ENCODE data around the gene PRKCB. TPM values are rescaled to one million over a fixed set of nuclear protein-coding genes. Genes with fewer than 3 reads are reported as not detected.

The PRKCB gene
- total and polyA plus RNA-seq, 2 donors from 2014 or later, result 0.62 to 17.8 TPM

DNA sequence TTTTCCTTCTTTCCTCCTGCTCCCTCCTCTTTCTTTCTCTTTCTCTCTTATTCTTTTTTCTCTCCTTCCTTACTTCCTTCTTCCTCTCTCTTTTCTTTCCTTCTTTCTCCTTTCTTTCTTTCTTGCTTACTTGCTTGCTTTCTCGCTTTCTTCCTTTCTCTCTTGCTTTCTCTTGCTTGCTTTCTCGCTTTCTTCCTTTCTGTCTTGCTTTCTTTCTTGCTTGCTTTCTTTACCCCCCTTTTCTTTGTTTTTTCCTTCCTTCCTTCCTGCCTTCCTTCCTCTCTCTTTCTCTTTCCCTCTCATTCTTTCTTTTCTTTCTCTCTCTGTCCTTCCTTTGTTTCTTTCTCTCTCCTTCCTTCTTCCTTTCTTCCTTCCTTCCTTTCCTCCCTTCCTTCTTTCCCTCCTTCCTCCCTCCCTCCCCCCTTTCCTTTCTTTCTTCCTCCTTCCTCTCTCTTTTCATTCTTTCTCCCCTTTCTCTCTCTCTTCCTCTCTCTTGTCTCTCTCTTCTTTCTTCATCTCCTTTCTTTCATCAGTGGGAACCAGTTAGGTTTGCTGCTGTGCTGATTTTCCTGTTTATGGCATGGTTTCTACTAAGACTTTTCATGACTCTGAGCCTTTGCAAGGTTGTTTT is 277.4 kb downstream of the PRKCB start:
- TF ChIP-seq CTCF (IDR thresholded peaks at IDR 0.05; ENCODE audit: borderline replicate concordance, extremely low read depth, insufficient read depth), result no peak
- Histone ChIP-seq H3K36me3 (ENCODE audit: control insufficient read depth in 2 of 3, insufficient read depth in 3 of 3, low read length in 3 of 3) (no peaks in the 10 kb centered on the region), H3K4me1 (ENCODE audit: control insufficient read depth in 2 of 3, insufficient read depth in 2 of 3, low read depth in 1 of 3, low read length in 3 of 3) (no peaks in the 10 kb centered on the region), H3K4me3 (ENCODE audit: low read length in 3 of 3) (no peak overlapping the region), H3K9ac (ENCODE audit: low read length in 3 of 3) (no peak overlapping the region), H3K27me3 (ENCODE audit: control insufficient read depth, insufficient read depth, low read length) (no peaks in the 10 kb centered on the region), H3K9me3 (ENCODE audit: control insufficient read depth in 2 of 3, insufficient read depth in 1 of 3, low read length in 3 of 3) (no peaks in the 10 kb centered on the region), H3K27ac (ENCODE audit: low read depth in 2 of 2, low read length in 2 of 2) (no peak overlapping the region)
- FAIRE-seq, result no peak
- no peak for DNase-seq
- intact Hi-C loops (cut with DNase I), result no loop called here

DNA sequence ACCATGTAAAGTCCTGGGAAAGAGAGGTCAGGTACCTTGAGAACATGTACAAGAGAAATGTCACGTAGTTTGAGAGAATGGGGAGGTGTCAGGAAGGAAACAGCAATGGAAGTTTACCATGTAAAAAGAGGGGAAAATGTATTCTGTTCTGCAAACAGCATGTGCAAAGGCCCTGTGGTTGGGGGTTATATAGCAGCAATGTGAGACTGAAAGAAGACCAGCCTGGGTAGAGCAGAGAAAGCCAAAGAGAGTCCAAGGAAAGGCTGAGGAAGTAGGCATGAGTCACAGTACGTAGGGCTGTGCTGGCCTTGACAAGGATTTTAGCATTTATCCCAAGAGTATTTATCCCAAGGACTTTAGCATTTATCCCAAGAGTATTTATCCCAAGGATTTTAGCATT is 279.1 kb downstream of the PRKCB start:
- Histone ChIP-seq H3K27ac (ENCODE audit: low read depth in 2 of 2, low read length in 2 of 2) (no peak overlapping the region), H3K36me3 (ENCODE audit: control insufficient read depth in 2 of 3, insufficient read depth in 3 of 3, low read length in 3 of 3) (no peaks in the 10 kb centered on the region), H3K9me3 (ENCODE audit: control insufficient read depth in 2 of 3, insufficient read depth in 1 of 3, low read length in 3 of 3) (no peaks in the 10 kb centered on the region), H3K4me1 (ENCODE audit: control insufficient read depth in 2 of 3, insufficient read depth in 2 of 3, low read depth in 1 of 3, low read length in 3 of 3) (no peaks in the 10 kb centered on the region), H3K27me3 (ENCODE audit: control insufficient read depth, insufficient read depth, low read length) (no peaks in the 10 kb centered on the region), H3K4me3 (ENCODE audit: low read length in 3 of 3) (no peak overlapping the region), H3K9ac (ENCODE audit: low read length in 3 of 3) (no peak overlapping the region)
- no peak for TF ChIP-seq CTCF (IDR thresholded peaks at IDR 0.05; ENCODE audit: borderline replicate concordance, extremely low read depth, insufficient read depth)
- intact Hi-C loops (cut with DNase I), result no loop called here
- FAIRE-seq, result no peak
- no peak for DNase-seq

GRCh38 chr16:24116046-24116776 is 280.4 kb downstream of the PRKCB start:
- Histone ChIP-seq H3K27me3 (ENCODE audit: control insufficient read depth, insufficient read depth, low read length) (no peaks in the 10 kb centered on the region), H3K9ac (ENCODE audit: low read length in 3 of 3) (no peak overlapping the region), H3K9me3 (ENCODE audit: control insufficient read depth in 2 of 3, insufficient read depth in 1 of 3, low read length in 3 of 3) (no peaks in the 10 kb centered on the region), H3K4me1 (ENCODE audit: control insufficient read depth in 2 of 3, insufficient read depth in 2 of 3, low read depth in 1 of 3, low read length in 3 of 3) (no peaks in the 10 kb centered on the region), H3K36me3 (ENCODE audit: control insufficient read depth in 2 of 3, insufficient read depth in 3 of 3, low read length in 3 of 3) (no peaks in the 10 kb centered on the region), H3K27ac (ENCODE audit: low read depth in 2 of 2, low read length in 2 of 2) (no peak overlapping the region), H3K4me3 (ENCODE audit: low read length in 3 of 3) (no peak overlapping the region)
- intact Hi-C loops (cut with DNase I), result no loop called here
- no peak for TF ChIP-seq CTCF (IDR thresholded peaks at IDR 0.05; ENCODE audit: borderline replicate concordance, extremely low read depth, insufficient read depth)
- DNase-seq, result no peak
- no peak for FAIRE-seq

All from kidney (tissue), 14 donors.